Measurements from ENCODE around the gene TDRD9.

DNA sequence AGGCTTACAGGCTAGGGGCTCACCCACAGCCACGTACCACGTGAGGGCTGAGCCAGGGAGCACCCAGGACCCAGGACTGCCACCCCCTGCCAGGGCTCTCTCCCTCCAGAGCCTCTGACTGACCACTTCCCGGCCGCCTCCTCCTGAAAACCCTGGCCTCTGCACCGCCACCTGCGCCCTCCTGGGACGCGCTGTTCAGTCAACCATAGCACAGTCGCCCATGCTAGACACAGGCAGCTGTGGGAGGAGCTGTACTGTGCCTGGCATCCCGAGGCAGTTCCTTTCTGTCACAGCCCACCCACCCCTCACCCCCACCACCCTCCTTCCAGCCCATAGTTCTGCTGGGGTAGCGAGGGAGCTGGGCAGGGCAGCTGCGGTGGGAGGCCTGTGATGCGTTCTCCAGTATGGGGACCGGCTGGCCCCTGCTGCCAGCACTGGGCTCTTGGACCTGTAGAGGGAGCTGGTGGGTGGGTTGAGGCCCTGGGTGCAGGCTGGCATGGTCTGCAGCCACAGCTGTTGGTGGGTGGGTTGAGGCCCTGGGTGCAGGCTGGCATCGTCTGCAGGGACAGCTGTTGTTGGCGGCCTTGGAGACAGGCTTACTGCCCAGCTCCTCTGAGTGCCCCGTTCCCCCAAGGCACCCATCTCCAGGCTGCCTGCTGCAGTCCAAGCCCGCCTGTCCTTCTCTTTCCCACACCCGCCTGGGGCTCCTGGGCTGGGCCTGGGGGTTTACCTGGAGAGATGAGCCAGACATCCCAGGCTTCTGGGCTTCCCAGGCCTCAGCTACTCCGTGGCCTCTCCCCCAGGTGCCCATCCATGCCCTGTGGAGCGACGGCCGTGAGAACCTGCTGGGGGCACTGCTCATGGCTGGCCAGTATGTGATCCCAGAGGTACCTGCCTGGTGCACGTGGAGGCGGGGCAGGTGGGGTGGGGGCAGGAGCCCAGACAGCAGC, 168.8 kb downstream of the TDRD9 start:
- TF ChIP-seq, protein P1, sequence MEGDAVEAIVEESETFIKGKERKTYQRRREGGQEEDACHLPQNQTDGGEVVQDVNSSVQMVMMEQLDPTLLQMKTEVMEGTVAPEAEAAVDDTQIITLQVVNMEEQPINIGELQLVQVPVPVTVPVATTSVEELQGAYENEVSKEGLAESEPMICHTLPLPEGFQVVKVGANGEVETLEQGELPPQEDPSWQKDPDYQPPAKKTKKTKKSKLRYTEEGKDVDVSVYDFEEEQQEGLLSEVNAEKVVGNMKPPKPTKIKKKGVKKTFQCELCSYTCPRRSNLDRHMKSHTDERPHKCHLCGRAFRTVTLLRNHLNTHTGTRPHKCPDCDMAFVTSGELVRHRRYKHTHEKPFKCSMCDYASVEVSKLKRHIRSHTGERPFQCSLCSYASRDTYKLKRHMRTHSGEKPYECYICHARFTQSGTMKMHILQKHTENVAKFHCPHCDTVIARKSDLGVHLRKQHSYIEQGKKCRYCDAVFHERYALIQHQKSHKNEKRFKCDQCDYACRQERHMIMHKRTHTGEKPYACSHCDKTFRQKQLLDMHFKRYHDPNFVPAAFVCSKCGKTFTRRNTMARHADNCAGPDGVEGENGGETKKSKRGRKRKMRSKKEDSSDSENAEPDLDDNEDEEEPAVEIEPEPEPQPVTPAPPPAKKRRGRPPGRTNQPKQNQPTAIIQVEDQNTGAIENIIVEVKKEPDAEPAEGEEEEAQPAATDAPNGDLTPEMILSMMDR (IDR thresholded peaks at IDR 0.05): peak in 1 of 7 experiments; percentile 9
- TF ChIP-seq POLR2AphosphoS5 (IDR thresholded peaks at IDR 0.05) (no peak), POLR2A (IDR thresholded peaks at IDR 0.05) (no peak), EP300 (IDR thresholded peaks at IDR 0.05) (no peak)

All from stomach (tissue), 4 donors.